Measurements from ENCODE around the gene C22orf39.

C22orf39 gene

GRCh38 chr22:19447330-19448075 is at the start of gene C22orf39:
TSS of gene C22orf39 (minus strand) at chr22:19447711. CDS start at chr22:19447688, 23 bp downstream.
- DNase-seq (ENCODE audit: low read depth in 3 of 3, low spot score in 1 of 3), result peak; percentile 66 to 75 (median 72)

GRCh38 chr22:19497245-19497644 is 49.7 kb upstream of the C22orf39 start:
- DNase-seq (ENCODE audit: low read depth in 3 of 3, low spot score in 1 of 3), result no peak

DNA sequence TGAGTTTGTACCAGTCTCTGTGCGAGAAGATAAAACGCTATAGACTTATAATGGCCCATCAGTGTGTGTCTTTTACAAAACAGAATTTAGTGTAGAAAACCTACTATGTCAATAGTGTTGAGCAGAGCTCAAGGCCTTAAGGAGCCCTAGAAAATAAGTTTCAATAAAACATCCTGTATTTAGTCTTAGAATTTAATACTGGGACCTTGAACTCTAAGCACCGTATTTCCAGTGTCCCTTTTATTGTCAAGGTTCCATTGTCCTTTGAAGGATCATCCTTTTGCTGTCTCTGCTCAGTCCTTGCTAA is 48.8 kb upstream of the C22orf39 start:
- no peak for DNase-seq (ENCODE audit: low read depth in 3 of 3, low spot score in 1 of 3)

DNA sequence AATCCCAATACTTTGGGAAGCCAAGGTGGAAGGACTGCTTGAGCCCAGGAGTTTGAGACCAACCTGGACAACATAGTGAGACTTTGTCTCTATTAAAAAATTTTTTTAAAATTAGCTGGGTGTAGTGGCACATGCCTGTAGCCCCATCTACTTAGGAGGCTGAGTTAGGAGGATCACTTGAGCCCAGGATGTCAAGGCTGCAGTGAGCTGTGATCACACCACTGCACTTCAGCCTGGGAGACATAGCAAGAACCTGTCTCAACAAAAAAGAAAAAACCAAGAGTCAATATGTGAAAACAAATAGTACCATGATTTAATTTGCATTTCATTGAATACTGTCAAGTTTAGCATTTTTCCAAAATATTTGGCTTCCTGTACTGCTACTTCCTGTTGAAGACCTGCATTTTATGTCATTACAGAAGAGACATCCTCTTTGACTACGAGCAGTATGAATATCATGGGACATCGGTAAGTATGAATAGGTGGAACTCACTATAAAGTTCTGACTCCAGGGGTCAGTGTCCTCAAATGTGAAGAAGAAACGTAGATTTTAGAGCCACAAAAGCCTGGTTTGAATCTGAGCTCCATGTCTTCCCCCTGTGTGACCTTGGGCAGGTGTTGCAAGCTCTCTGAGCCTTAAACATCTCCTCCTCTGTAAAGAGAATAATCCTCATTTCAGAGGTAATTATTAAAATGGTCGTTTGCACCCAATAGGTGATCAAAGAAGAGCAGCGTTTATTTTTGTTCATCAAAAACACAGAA is 48.2 kb upstream of the C22orf39 start:
- DNase-seq (ENCODE audit: low read depth in 3 of 3, low spot score in 1 of 3), result no peak

- no peak for DNase-seq (ENCODE audit: low read depth in 3 of 3, low spot score in 1 of 3)
These were observed 47.2 kb upstream of the C22orf39 start for GRCh38 chr22:19494676-19495173.

GRCh38 chr22:19494001-19494560 is 46.6 kb upstream of the C22orf39 start:
- DNase-seq (ENCODE audit: low read depth in 3 of 3, low spot score in 1 of 3), result no peak

- no peak for DNase-seq (ENCODE audit: low read depth in 3 of 3, low spot score in 1 of 3)
These were observed 45.1 kb upstream of the C22orf39 start for GRCh38 chr22:19492504-19493174.

- no peak for DNase-seq (ENCODE audit: low read depth in 3 of 3, low spot score in 1 of 3)
These were observed 43.2 kb upstream of the C22orf39 start for GRCh38 chr22:19490628-19491230.

DNA sequence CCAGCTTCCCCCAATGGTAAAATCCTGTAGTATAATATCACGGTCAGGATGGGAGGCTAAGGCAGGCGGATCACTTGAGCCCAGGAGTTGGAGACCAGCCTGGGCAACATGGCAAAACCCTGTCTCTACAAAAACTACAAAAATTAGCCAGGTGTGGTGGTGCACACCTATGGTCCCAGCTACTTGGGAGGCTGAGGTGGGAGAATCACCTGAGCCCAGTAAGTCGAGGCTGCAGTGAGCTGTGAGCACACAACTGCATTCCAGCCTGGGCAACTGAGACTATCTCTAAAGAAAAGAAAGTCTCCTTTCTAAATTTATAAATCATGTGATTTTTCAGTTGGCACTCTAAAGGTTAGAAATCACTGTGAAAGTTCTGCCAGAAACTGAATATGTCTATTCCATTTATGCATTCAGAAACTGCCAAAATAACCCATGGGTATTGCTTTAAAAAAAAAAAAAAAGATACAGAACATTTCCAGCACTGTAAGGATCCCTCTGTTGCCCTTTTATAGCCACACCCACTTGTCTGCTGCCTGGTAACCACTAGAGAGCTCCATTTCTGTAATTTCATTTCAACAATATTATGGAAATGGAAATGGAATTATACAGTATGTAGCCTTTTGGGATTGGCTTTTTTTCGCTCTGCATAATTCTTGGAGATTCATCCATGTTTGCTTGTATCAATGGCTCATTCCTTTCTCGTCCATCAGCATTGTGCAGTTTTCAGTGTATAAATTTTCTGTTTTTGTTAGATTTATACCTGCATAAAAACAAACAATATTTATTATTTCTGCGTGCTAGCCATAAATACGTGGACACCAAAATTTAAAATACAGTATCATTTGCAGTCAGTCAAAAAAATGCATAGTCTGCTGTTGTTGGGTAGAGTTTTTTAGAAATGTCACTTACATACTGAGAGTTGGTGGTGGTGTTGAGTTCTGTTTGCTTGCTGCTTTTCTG is 41.7 kb upstream of the C22orf39 start:
- DNase-seq (ENCODE audit: low read depth in 3 of 3, low spot score in 1 of 3), result no peak

GRCh38 chr22:19488285-19488684 is 40.8 kb upstream of the C22orf39 start:
- no peak for DNase-seq (ENCODE audit: low read depth in 3 of 3, low spot score in 1 of 3)

DNA sequence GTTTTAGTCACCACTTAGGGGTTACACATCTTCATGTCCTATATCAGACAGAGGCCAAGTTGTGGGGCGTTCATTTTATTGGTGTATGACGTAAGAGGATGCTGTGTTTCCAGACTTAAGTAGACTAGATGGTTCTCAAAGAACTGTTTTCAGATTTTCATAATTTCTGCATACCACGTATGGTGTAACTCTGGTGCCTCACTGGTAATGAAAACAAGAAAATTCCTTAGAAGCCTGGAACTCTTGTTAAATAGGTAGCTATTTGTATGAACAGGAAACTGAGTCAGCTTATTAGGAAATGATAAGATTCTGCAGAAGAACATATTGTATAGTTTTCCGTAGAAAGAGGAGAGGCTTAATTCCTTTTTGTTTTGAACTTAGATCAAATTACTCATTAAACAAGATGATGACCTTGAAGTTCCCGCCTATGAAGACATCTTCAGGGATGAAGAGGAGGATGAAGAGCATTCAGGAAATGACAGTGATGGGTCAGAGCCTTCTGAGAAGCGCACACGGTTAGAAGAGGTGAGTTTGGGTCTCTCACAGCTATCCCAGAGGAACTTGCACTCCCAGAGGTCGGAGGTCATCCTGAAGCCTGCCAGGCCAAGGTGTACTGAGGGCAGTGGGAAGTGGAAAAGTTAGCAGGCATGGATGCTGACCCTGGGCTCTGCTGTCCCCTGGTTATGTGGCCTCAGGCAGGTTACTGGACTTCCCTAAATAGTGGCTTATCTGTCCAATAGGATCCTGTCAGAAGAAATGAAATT is 36.2 kb upstream of the C22orf39 start:
- no peak for DNase-seq (ENCODE audit: low read depth in 3 of 3, low spot score in 1 of 3)

GRCh38 chr22:19482297-19482696 is 34.8 kb upstream of the C22orf39 start:
- no peak for DNase-seq (ENCODE audit: low read depth in 3 of 3, low spot score in 1 of 3)

GRCh38 chr22:19480789-19481188 is 33.3 kb upstream of the C22orf39 start:
- no peak for DNase-seq (ENCODE audit: low read depth in 3 of 3, low spot score in 1 of 3)

GRCh38 chr22:19480173-19480568 is 32.7 kb upstream of the C22orf39 start:
- no peak for DNase-seq (ENCODE audit: low read depth in 3 of 3, low spot score in 1 of 3)

DNA sequence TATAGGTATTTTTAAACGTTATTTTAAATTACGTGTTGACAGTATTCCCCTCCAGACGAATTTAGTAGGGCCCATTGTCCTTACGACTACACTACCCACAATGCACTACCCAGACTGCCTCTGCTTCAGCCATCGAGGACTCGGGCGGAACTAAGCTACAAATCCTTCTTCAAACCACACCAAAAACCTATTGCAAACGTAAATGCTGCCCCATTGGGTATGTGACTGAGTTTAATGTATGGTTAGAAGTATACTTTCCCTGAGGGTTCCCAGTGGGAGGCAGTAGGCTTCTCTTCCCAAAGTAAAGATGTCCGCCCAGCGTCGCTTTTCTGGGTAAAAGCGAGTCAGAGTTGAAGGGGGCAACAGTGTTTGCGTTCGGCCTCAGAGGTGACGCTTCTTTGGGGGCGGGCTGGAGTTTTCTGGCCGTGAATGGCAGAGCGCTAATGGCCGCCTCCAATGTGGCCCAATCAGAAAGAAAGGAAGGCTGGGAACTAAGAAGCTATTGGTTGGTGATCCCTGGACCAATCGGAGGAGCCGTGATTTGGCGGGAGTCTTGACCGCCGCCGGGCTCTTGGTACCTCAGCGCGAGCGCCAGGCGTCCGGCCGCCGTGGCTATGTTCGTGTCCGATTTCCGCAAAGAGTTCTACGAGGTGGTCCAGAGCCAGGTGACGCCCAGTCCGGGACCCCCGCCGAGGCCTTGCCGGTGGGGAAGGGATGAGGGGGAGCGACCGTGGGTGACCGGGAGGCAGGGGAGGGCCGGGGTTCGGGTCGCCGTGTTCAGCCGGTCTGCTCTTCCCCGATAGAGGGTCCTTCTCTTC is 32.1 kb upstream of the C22orf39 start, which contains the start of gene CDC45:
Gene CDC45, plus strand, starts transcription at position 566 of the 818 bp plus-strand sequence. Its CDS starts 49 bp downstream, at position 615.
- peak; percentile 80 to 84 (median 82) for DNase-seq (ENCODE audit: low read depth in 3 of 3, low spot score in 1 of 3)

- peak; percentile 31 to 58 (median 46) for DNase-seq (ENCODE audit: low read depth in 3 of 3, low spot score in 1 of 3)
These were observed 31.4 kb upstream of the C22orf39 start, which contains the start of gene UFD1 for GRCh38 chr22:19478901-19479354. TSS of gene UFD1 (minus strand) at chr22:19479193. CDS start at chr22:19479085, 108 bp downstream.

GRCh38 chr22:19478045-19478900 is 30.8 kb upstream of the C22orf39 start:
- no peak for DNase-seq (ENCODE audit: low read depth in 3 of 3, low spot score in 1 of 3)

Data from stimulated activated CD4-positive, alpha-beta T cell treated with anti-CD3 and anti-CD28 coated beads, TNF-alpha, amount 100 ng/mL, for 1 hour (primary cell).